Activated naive CD8-positive, alpha-beta T cell (primary cell): Measurements from ENCODE around the gene CDX1.
A peak's percentile ranks its signal among the peaks of the same experiment; 100 is the strongest.

ENCODE experiments used
- H3K27ac Mint-ChIP-seq: one replicate; pipeline ENCODE4 v1.8.0; 2021; ENCODE audit warnings: mixed read lengths
- H3K27me3 Mint-ChIP-seq: one replicate; pipeline ENCODE4 v1.8.0; 2021; ENCODE audit warnings: mixed read lengths
- H3K36me3 Mint-ChIP-seq: one replicate; pipeline ENCODE4 v1.8.0; 2021; ENCODE audit warnings: mixed read lengths
- H3K4me1 Mint-ChIP-seq: one replicate; pipeline ENCODE4 v1.8.0; 2021; ENCODE audit warnings: low read depth, mixed read lengths
- H3K4me3 Mint-ChIP-seq: one replicate; pipeline ENCODE4 v1.8.0; 2021; ENCODE audit warnings: mild to moderate bottlenecking, mixed read lengths
- H3K9me3 Mint-ChIP-seq: one replicate; pipeline ENCODE4 v1.8.0; 2021; ENCODE audit warnings: low read depth, mixed read lengths

The CDX1 gene

GRCh38 chr5:150160448-150161081 lies 6.0 kb upstream of the CDX1 start:
- no peak overlapping the region for H3K4me3 Mint-ChIP-seq
- peaks cover 5% of the 10 kb centered on the region for H3K4me1 Mint-ChIP-seq
- no peak overlapping the region for H3K27ac Mint-ChIP-seq
- H3K9me3 Mint-ChIP-seq = no peaks in the 10 kb centered on the region
- no peaks in the 10 kb centered on the region for H3K36me3 Mint-ChIP-seq
- H3K27me3 Mint-ChIP-seq = peaks cover 4% of the 10 kb centered on the region

GRCh38 chr5:150161242-150162141 lies 5.1 kb upstream of the CDX1 start:
- H3K9me3 Mint-ChIP-seq = no peaks in the 10 kb centered on the region
- no peak overlapping the region for H3K27ac Mint-ChIP-seq
- no peaks in the 10 kb centered on the region for H3K4me1 Mint-ChIP-seq
- H3K4me3 Mint-ChIP-seq = no peak overlapping the region
- H3K27me3 Mint-ChIP-seq = peaks cover 6% of the 10 kb centered on the region
- no peaks in the 10 kb centered on the region for H3K36me3 Mint-ChIP-seq

DNA sequence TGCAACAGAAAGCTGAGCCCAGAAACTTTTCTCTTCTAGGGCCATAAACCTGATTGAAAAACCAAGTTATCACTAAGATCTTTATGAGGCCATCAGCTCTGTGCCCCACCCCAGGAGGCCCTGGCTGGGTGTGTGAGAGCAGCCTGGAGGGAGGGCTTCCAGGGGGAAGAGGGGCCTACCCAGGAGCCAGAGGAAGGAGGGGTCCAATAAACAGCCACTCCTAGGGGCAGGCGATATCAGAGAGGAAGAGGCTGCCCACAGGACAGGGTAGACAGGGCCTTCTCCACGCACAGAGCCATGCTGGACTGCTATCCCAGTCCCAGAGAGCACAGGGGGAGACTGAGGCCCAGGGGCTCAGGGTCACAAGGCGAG lies 4.5 kb upstream of the CDX1 start:
- H3K9me3 Mint-ChIP-seq = no peaks in the 10 kb centered on the region
- peaks cover 5% of the 10 kb centered on the region for H3K27me3 Mint-ChIP-seq
- H3K27ac Mint-ChIP-seq = no peak overlapping the region
- H3K4me3 Mint-ChIP-seq = no peak overlapping the region
- H3K4me1 Mint-ChIP-seq = no peaks in the 10 kb centered on the region
- H3K36me3 Mint-ChIP-seq = no peaks in the 10 kb centered on the region

DNA sequence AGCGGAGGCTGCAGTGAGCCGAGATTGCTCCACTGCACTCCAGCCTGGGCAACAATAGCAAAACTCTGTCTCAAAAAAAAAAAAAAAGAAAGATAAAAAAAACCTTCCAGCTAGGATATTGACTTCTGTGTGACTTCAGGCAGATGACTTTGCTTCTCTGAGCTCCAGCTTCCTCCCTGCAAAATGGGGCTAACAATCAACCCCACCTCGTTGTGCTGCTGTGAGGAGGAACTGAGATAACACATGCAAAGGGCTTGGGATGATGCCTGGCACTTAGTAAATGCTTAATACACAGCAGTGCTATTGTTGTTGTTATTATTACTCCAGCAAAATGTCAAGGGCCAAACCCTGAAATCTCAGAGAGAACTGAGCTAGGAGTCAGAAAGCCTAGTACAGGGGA lies 3.5 kb upstream of the CDX1 start:
- peaks cover 8% of the 10 kb centered on the region for H3K27me3 Mint-ChIP-seq
- peaks cover 3% of the 10 kb centered on the region for H3K4me1 Mint-ChIP-seq
- no peak overlapping the region for H3K27ac Mint-ChIP-seq
- H3K9me3 Mint-ChIP-seq = no peaks in the 10 kb centered on the region
- H3K36me3 Mint-ChIP-seq = no peaks in the 10 kb centered on the region
- H3K4me3 Mint-ChIP-seq = no peak overlapping the region

DNA sequence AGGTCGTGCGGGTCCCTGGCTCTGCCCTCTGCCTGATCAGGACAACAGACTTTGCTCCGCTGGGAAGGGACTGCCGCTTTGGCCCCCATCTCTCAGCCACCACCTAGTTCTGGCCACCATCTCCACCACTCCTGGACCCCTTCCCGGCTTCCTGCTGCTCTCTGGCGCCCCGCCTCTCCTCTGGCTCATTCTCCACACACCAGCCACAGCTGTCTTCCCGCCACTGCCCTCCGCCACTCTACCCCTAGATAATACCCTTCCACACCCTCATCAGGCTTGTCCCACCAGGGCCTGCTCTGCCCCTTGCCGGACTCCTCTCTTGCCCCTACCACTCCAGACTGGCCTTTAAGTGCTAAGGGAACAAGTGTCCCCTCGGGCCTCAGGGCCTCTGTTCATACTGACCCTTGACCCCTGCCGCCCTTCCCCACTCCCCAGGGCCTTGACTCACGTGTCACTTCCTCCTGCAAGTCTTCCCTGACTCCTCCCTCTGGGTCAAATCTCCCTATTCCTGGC lies 3.0 kb upstream of the CDX1 start:
- Mint-ChIP-seq H3K36me3 (no peaks in the 10 kb centered on the region), H3K9me3 (no peaks in the 10 kb centered on the region), H3K27me3 (peaks cover 13% of the 10 kb centered on the region), H3K4me3 (no peak overlapping the region), H3K27ac (no peak overlapping the region), H3K4me1 (peaks cover 3% of the 10 kb centered on the region)

- Mint-ChIP-seq H3K36me3 (no peaks in the 10 kb centered on the region), H3K4me1 (peaks cover 3% of the 10 kb centered on the region), H3K27ac (peak overlapping the region; percentile 16), H3K4me3 (no peak overlapping the region), H3K27me3 (peaks cover 18% of the 10 kb centered on the region), H3K9me3 (no peaks in the 10 kb centered on the region)
Observed at GRCh38 chr5:150164211-150164980, 2.2 kb upstream of the CDX1 start.

DNA sequence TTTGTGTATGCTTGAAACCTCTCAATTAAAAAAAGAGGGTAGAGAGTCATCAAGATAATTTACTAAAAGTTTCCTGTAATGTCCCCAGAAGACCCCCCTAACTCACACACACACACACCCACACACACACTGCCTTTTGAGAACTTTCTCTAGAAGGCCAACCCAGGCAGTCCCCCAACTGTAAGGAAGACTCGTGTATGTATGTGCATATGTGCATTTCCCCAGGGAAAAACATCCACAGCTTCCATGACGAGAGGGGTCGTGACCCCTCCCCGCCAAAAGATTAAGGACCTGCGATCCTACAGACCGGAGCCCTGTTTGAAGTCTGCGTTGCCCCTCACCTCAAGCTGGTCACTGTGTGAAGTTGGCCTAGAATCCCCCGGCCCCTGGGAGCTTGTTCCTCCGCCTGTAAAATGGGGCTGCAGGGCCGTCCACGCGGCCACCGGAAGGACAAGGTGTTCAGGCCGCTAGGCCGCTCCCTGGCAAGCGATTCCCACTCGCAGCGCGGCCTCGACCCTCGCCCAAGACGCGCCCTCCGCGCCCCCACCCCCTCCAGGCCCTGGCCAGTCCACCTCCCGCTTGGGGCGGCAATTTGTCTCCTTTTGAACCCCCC lies 435 bp upstream of the CDX1 start:
- H3K36me3 Mint-ChIP-seq = no peaks in the 10 kb centered on the region
- H3K9me3 Mint-ChIP-seq = no peaks in the 10 kb centered on the region
- peaks cover 3% of the 10 kb centered on the region for H3K4me1 Mint-ChIP-seq
- H3K27ac Mint-ChIP-seq = no peak overlapping the region
- peaks cover 24% of the 10 kb centered on the region for H3K27me3 Mint-ChIP-seq
- H3K4me3 Mint-ChIP-seq = no peak overlapping the region

DNA sequence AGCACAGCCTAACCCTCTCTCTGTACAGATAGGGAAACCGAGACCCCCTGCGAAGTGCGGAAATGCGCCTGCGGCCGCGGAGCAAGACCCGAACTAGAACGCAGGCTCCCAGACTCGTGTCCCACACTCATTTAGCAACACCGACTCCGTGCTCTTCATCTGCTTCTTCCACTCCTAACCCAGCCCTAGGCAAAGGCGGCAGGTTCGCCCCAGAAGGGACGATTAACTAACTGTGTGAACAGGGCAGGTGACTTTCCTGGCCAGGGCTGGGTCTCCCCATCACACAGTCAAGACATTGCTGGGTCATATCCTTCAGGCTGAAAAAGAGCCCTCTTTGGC lies 903 bp downstream of the CDX1 start:
- H3K27me3 Mint-ChIP-seq = peaks cover 28% of the 10 kb centered on the region

GRCh38 chr5:150167908-150168307 lies 1.3 kb downstream of the CDX1 start:
- Mint-ChIP-seq H3K4me1 (peaks cover 3% of the 10 kb centered on the region), H3K27me3 (peaks cover 28% of the 10 kb centered on the region)

More for the DNA sequence above, 903 bp downstream of the CDX1 start:
- no peak overlapping the region for H3K27ac Mint-ChIP-seq
- peaks cover 3% of the 10 kb centered on the region for H3K4me1 Mint-ChIP-seq
- H3K4me3 Mint-ChIP-seq = no peak overlapping the region
- H3K36me3 Mint-ChIP-seq = no peaks in the 10 kb centered on the region
- H3K9me3 Mint-ChIP-seq = no peaks in the 10 kb centered on the region

DNA sequence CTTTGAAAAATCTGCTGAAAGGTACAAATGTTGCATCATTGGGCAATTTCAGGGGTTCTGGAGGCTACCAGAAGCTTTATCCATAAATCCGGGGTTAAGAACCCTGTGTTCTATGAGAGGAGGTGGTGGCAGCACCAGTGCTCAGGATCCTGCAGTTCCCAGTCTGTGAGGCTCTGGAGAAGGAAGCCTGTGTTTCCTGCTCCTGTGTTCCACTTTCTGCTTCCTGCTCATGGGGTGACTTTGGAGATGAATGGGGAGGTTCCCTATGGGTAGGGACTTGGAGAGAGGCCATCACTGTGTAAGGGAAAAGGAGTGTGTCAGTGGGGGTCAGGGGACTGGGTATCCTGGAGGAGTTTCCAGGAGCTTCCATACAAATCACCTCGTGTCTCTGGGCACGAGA lies 2.3 kb downstream of the CDX1 start:
- H3K9me3 Mint-ChIP-seq = no peaks in the 10 kb centered on the region
- peaks cover 3% of the 10 kb centered on the region for H3K4me1 Mint-ChIP-seq
- peaks cover 30% of the 10 kb centered on the region for H3K27me3 Mint-ChIP-seq

More at GRCh38 chr5:150167908-150168307, 1.3 kb downstream of the CDX1 start:
- Mint-ChIP-seq H3K9me3 (no peaks in the 10 kb centered on the region), H3K36me3 (no peaks in the 10 kb centered on the region), H3K27ac (no peak overlapping the region), H3K4me3 (no peak overlapping the region)

DNA sequence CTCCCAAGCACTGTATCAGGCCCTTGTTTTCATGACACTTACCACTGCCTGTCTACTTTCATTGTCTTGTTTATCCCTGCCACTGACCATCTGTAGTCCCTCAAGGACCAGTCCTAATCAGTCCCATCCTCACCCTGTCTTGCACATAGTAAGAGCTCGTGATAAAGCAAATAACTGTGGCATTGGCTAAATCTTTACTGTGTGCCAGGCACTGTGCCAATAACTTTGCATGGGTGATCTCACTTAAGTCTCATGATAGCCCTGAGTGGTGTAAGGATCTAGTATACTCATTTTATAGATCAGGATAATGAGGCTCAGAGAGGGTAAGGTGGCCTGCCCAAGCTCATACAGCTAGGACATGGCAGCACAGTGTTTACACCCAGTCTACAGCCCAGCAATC lies 5.6 kb downstream of the CDX1 start:
- Mint-ChIP-seq H3K27me3 (peaks cover 27% of the 10 kb centered on the region), H3K36me3 (no peaks in the 10 kb centered on the region), H3K4me1 (peaks cover 3% of the 10 kb centered on the region), H3K4me3 (no peak overlapping the region), H3K9me3 (no peaks in the 10 kb centered on the region), H3K27ac (no peak overlapping the region)

More for the DNA sequence above, 2.3 kb downstream of the CDX1 start:
- no peaks in the 10 kb centered on the region for H3K36me3 Mint-ChIP-seq
- H3K27ac Mint-ChIP-seq = no peak overlapping the region
- H3K4me3 Mint-ChIP-seq = no peak overlapping the region

DNA sequence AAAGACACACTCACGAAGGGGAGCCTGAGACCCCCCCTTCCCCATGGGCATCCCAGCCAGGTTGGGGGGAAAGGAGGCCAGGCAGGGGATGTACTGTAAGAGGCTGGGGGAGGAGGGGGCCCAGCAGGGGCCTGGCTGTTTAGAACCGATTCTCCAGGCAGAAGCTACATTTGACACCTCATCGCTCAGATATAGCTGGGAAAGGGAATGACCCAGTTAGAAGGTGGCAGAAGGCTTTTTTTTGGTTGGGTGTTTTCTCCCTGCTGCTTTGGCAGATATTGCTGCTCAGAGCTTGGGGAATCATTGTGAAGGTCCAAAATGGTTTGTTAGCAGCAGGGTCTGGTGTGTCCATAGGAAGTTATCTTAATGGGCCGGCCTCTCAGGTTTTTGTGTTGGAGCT lies 6.0 kb downstream of the CDX1 start:
- no peak overlapping the region for H3K27ac Mint-ChIP-seq
- H3K36me3 Mint-ChIP-seq = no peaks in the 10 kb centered on the region
- H3K4me3 Mint-ChIP-seq = no peak overlapping the region
- H3K9me3 Mint-ChIP-seq = no peaks in the 10 kb centered on the region
- peaks cover under 1% of the 10 kb centered on the region for H3K4me1 Mint-ChIP-seq
- peaks cover 24% of the 10 kb centered on the region for H3K27me3 Mint-ChIP-seq

DNA sequence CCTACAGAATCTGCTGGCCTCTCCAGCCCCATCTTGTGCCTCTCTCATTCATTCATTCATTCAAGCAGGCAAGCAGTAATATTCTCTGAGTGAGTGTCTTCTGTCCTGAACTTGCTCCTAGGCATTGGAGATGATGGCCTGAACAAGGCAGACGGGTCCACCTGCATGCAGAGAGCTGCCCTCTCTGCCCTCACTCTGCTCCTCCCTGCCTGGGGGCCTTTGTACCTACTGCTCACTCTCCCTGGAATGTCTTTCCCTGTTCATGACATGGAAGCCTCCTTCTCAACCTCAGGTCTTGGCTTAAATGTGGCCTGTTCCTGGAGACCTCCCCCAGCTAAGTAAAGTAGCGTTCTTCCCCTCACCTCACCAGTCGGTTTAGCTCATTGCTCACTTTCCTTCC lies 6.6 kb downstream of the CDX1 start:
- Mint-ChIP-seq H3K4me1 (no peaks in the 10 kb centered on the region), H3K27me3 (peaks cover 23% of the 10 kb centered on the region), H3K27ac (no peak overlapping the region)

GRCh38 chr5:150174285-150174684 lies 7.7 kb downstream of the CDX1 start:
- Mint-ChIP-seq H3K27ac (no peak overlapping the region), H3K4me3 (no peak overlapping the region), H3K4me1 (no peaks in the 10 kb centered on the region), H3K9me3 (no peaks in the 10 kb centered on the region), H3K36me3 (no peaks in the 10 kb centered on the region), H3K27me3 (peaks cover 13% of the 10 kb centered on the region)

More for the DNA sequence above, 6.6 kb downstream of the CDX1 start:
- Mint-ChIP-seq H3K36me3 (no peaks in the 10 kb centered on the region), H3K4me3 (no peak overlapping the region), H3K9me3 (no peaks in the 10 kb centered on the region)
